HG02678 (cell line): ENCODE results near the gene LMX1B.
"Not testable (repeated sequence)": the region's sequence is repeated elsewhere in the genome, so short reads cannot be mapped to it uniquely, and the experiment has no call there.

Experiments
- ATAC-seq: cut with Tn5 transposase; IDR thresholded peaks from one replicate; pipeline ENCODE4 v1.9.1; 2021; ENCODE audit warnings: mild to moderate bottlenecking, moderate library complexity; ENCODE audit not compliant: unreplicated experiment

Gene LMX1B

DNA sequence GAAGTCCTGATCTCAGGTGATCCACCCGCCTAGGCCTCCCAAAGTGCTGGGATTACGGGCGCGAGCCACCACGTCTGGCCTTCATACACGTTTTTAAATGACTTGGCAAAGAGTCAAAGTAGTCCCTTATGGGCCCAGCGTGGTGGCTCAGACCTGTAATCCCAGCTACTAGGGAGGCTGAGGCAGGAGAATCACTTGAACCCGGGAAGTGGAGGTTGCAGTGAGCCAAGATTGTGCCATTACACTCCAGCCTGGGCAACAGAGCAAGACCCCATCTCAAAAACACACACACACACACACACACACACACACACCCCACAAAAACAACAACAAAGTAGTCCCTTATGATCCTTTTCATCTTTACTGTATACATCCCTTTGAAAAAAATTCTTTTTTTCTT is 116.9 kb downstream of the LMX1B start:
- not testable (repeated sequence) for ATAC-seq

DNA sequence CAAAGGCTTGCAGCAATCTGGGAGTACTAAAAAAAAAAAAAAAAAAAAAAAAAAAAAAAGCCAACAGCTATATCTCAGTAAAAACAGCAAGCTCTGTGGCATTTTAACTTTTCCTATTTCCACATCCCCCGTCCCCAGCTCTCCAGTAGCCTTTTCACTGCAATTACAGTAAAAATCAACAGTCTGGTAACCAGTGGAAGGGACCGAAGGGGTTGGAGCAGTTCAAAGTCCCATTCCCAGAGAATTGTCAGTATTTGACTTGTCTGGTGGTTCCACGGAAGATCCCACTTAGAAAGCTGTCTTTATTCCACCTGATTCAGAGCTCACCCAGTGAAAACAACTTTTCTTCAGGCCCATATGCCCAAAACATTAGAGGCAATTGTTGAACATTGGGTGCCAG is 119.3 kb downstream of the LMX1B start:
- ATAC-seq, result no peak

DNA sequence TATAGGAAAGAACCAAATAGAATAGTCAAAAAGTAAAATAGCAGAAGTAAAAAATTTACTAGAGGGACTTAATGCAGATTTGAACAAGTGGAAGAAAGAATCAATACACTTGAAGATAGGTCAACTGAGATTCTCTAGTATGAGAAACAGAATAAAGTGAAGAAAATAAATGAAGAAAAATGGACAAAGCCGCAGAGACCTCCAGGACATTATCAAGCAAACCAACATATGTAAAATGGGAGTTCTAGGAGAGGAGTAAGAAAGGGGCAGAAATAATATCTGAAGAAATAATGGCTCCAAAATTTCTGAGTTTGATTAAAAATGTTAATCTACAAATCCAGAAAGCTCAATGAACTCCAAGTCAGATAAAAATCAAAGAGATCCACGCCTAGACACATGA is 121.1 kb downstream of the LMX1B start:
- ATAC-seq, result no peak

DNA sequence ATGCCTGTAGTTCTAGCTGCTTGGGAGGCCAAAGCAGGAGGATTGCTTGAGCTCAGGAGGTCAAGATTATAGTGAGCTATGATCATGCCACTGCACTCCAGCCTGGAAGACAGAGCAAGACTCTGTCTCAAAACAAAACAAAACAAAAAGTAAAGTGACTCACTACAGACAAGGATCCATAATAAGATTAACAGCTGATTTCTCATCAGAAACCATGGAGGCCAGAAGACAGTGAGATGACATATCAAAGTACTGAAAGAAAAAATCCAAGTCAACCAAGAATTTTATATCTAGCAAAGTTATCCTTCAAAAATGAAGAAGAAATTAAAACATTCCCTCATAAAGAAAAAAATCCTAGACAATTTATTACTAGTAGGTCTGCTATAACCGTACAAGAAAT is 121.8 kb downstream of the LMX1B start:
- ATAC-seq, result no peak

DNA sequence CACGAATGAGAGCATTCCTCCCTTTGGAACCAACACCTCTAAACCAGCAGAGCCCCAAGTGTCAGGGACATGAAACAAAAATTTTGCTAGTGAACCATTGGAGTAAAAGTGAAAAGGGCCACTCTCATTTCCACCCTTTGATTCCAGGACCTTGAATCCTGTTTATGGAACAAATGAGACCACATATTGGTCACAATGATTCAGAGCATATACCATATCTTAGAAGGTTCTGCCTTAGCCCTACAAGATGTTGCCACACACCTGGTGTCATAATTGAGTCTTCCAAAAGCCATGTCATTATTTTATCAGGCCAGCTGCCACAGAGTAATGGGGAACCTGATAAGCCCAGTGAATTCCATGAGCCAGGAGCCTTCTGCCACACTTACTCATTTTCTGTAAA is 124.8 kb downstream of the LMX1B start:
- no peak for ATAC-seq

DNA sequence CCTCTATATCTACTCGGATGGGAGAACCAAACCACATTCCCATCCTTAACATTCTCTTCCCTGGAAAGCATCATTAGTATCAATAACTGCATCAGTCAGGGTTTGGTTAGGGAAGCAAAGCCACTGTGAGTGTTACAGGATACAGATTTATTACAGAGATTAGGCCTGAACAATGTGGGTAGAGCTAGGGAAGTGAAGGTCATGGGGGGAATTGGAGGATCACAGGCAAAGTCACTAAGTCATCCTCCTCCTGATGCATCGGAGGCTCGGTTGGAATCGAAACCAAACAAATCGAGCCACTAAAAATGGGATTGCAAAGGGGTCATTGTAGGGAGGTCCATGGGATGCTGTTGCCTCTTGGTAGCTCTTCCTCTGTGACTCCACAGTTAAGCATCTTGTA is 129.3 kb downstream of the LMX1B start:
- ATAC-seq, result no peak

DNA sequence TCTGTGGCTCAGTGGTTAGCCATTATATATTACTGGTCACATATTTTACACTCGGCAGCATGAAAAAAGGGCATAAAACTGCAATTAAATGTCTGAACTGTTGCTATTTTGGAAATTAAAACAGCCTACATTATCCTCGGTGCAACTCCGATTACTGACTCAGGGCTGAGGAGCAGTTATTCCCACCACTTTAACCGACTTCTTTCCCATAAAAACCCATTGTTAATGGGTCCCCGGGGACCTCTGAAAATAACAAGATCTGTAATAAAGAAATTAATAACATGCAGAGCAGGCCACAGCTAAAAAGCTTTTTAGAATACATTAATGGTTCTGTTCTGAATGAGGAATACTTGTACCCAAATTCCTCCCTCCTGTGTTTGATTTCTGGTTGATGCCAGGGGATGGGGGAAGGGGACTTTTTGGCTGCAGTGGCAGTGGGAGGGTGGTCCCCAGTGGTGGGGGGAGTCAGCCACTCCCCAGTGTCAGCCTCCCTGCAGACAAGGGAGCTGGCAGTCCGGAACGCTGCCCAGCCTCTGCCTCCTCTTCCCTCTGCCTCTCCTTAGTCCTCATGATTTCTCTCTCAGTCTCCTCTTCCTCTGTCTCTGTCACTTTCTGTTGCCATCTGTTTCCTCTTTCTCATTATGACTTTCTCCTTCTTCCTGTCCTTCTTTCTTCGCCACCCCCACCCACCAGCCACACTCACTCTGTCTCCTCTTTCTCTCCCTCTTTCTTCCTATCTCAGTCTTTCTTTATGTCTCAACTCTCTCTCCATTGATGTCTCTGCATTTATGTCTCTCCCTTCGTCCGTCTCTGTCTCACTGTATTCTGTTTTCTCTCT is 132.1 kb downstream of the LMX1B start:
- no peak for ATAC-seq
